ENCODE data around the gene NISCH. TPM values are rescaled to one million over a fixed set of nuclear protein-coding genes. Genes with fewer than 3 reads are reported as not detected.

NISCH gene
- total RNA-seq, 1 experiment from 2014 or later, result 72.8 TPM

DNA sequence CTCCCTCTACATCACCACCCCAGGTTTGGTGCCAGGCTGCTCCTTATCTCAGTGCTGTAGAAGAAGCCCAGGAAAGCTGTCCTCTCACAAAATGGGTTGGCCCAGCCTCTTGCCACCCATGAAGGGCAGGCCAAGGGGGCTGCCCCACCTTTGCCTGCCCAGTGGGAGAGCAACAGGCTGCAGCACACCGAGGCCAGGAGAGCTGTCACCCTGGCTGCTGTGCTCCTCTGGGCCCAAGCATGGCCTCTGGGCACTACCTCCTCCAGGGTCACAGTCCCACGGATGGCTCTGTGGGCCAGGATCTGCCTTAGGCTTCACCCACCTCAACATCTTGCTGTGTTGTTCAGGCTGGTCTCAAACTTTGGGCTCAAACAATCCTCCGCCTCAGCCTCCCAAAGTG, 33.3 kb downstream of the NISCH start:
- TF ChIP-seq SIN3A (IDR thresholded peaks at IDR 0.05; ENCODE audit: low read depth) (no peak), JUND (IDR thresholded peaks at IDR 0.05) (no peak), RAD21 (IDR thresholded peaks at IDR 0.05; ENCODE audit: low read depth) (no peak), EZH2 (IDR thresholded peaks at IDR 0.05) (no peak), ZNF274 (IDR thresholded peaks at IDR 0.05; ENCODE audit: low read depth, low read length) (no peak), EZH2phosphoT487 (IDR thresholded peaks at IDR 0.05; ENCODE audit: borderline replicate concordance) (no peak), POLR2AphosphoS5 (IDR thresholded peaks at IDR 0.05; ENCODE audit: low read depth, low read length) (no peak), CBX3 (IDR thresholded peaks at IDR 0.05; ENCODE audit: low read depth) (no peak), CEBPB (IDR thresholded peaks at IDR 0.05; ENCODE audit: low read depth) (no peak), EGR1 (IDR thresholded peaks at IDR 0.05; ENCODE audit: low read depth) (no peak), ELF1 (IDR thresholded peaks at IDR 0.05; ENCODE audit: borderline replicate concordance, low read depth) (no peak)
- TF ChIP-seq, protein P1, sequence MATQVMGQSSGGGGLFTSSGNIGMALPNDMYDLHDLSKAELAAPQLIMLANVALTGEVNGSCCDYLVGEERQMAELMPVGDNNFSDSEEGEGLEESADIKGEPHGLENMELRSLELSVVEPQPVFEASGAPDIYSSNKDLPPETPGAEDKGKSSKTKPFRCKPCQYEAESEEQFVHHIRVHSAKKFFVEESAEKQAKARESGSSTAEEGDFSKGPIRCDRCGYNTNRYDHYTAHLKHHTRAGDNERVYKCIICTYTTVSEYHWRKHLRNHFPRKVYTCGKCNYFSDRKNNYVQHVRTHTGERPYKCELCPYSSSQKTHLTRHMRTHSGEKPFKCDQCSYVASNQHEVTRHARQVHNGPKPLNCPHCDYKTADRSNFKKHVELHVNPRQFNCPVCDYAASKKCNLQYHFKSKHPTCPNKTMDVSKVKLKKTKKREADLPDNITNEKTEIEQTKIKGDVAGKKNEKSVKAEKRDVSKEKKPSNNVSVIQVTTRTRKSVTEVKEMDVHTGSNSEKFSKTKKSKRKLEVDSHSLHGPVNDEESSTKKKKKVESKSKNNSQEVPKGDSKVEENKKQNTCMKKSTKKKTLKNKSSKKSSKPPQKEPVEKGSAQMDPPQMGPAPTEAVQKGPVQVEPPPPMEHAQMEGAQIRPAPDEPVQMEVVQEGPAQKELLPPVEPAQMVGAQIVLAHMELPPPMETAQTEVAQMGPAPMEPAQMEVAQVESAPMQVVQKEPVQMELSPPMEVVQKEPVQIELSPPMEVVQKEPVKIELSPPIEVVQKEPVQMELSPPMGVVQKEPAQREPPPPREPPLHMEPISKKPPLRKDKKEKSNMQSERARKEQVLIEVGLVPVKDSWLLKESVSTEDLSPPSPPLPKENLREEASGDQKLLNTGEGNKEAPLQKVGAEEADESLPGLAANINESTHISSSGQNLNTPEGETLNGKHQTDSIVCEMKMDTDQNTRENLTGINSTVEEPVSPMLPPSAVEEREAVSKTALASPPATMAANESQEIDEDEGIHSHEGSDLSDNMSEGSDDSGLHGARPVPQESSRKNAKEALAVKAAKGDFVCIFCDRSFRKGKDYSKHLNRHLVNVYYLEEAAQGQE (IDR thresholded peaks at IDR 0.05; ENCODE audit: low read depth), result no peak
- TF ChIP-seq, protein P2, sequence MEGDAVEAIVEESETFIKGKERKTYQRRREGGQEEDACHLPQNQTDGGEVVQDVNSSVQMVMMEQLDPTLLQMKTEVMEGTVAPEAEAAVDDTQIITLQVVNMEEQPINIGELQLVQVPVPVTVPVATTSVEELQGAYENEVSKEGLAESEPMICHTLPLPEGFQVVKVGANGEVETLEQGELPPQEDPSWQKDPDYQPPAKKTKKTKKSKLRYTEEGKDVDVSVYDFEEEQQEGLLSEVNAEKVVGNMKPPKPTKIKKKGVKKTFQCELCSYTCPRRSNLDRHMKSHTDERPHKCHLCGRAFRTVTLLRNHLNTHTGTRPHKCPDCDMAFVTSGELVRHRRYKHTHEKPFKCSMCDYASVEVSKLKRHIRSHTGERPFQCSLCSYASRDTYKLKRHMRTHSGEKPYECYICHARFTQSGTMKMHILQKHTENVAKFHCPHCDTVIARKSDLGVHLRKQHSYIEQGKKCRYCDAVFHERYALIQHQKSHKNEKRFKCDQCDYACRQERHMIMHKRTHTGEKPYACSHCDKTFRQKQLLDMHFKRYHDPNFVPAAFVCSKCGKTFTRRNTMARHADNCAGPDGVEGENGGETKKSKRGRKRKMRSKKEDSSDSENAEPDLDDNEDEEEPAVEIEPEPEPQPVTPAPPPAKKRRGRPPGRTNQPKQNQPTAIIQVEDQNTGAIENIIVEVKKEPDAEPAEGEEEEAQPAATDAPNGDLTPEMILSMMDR (IDR thresholded peaks at IDR 0.05 in 2 of 3, conservative IDR thresholded peaks at IDR 0.05 in 1 of 3; ENCODE audit: borderline replicate concordance in 1 of 3, insufficient read depth in 1 of 3, low read depth in 2 of 3, low read length in 2 of 3), result no peak
- TF ChIP-seq, protein P3, sequence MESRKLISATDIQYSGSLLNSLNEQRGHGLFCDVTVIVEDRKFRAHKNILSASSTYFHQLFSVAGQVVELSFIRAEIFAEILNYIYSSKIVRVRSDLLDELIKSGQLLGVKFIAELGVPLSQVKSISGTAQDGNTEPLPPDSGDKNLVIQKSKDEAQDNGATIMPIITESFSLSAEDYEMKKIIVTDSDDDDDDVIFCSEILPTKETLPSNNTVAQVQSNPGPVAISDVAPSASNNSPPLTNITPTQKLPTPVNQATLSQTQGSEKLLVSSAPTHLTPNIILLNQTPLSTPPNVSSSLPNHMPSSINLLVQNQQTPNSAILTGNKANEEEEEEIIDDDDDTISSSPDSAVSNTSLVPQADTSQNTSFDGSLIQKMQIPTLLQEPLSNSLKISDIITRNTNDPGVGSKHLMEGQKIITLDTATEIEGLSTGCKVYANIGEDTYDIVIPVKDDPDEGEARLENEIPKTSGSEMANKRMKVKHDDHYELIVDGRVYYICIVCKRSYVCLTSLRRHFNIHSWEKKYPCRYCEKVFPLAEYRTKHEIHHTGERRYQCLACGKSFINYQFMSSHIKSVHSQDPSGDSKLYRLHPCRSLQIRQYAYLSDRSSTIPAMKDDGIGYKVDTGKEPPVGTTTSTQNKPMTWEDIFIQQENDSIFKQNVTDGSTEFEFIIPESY (IDR thresholded peaks at IDR 0.05; ENCODE audit: extremely low read depth, insufficient replicate concordance, low read length), result no peak
- Histone ChIP-seq H3K9me2 (ENCODE audit: insufficient read depth) (no peaks in the 10 kb centered on the region), H3K27me3 (ENCODE audit: insufficient read depth, low read length) (no peaks in the 10 kb centered on the region), H3K36me3 (ENCODE audit: control insufficient read depth in 1 of 2, insufficient read depth in 2 of 2, low read length in 2 of 2) (peaks cover 5 to 26% of the 10 kb centered on the region in 2 experiments; a peak in 3 of 4 replicates), H3K79me2 (ENCODE audit: insufficient read depth, low read length) (no peaks in the 10 kb centered on the region), H3K4me2 (ENCODE audit: low read length) (no peak overlapping the region), H3K9ac (ENCODE audit: low read length) (no peak overlapping the region), H3K4me3 (replicated peaks in 1 of 2; ENCODE audit: low read depth in 1 of 2, low read length in 2 of 2) (no peak overlapping the region), H4K20me1 (ENCODE audit: insufficient read depth) (no peaks in the 10 kb centered on the region), H2AFZ (ENCODE audit: low read depth, low read length, poor library complexity, severe bottlenecking) (no peak overlapping the region), H3K9me3 (ENCODE audit: control insufficient read depth in 1 of 2, insufficient read depth in 1 of 2, low read depth in 1 of 2, low read length in 2 of 2) (no peaks in the 10 kb centered on the region), H3K4me1 (ENCODE audit: control insufficient read depth in 1 of 2, insufficient read depth in 2 of 2, low read length in 2 of 2) (no peaks in the 10 kb centered on the region), H3K27ac (ENCODE audit: low read depth, low read length) (no peak overlapping the region)
- no TSS peak for BruUV-seq (replicated peaks)
- ATAC-seq, result no peak
- POLR2A ChIA-PET, result no interaction called here
- no peak for DNase-seq (ENCODE audit: low read depth, low spot score)
- RAD21 ChIA-PET (ENCODE audit: low non-redundant PET in 1 of 2, low total read pairs in 2 of 2, uncharacterized antibody in 2 of 2, unreplicated experiment in 2 of 2), result no interaction called here
- intact Hi-C loops (cut with micrococcal nuclease), result no loop called here
- CTCF ChIA-PET, result no interaction called here

Data from HCT116 (cell line).